Neural cell (in vitro differentiated cells): Measurements from ENCODE around the gene ZCCHC17. TPM values are rescaled to one million over a fixed set of nuclear protein-coding genes. Genes with fewer than 3 reads are reported as not detected.

Experiments
- H2AFZ ChIP-seq: fragments of 200-600, 300-800 bp; sonication (generic), shearing (Covaris generic); 2 replicates; pipeline ENCODE4 v1.6.0; 2014; ENCODE audit warnings: low read depth, mild to moderate bottlenecking, antibody characterized with exemption, low read length, moderate library complexity
- H3F3A ChIP-seq: fragments of 200-600 bp; shearing (Covaris generic); 2 replicates; pipeline ENCODE4 v1.6.1; 2016; ENCODE audit warnings: mild to moderate bottlenecking, moderate library complexity, mixed read lengths, antibody characterized with exemption, low read length; ENCODE audit not compliant: insufficient read depth, poor library complexity, severe bottlenecking
- H3K27ac ChIP-seq: fragments of 200-600, 300-800 bp; sonication (generic), shearing (Covaris generic); 2 replicates; pipeline ENCODE4 v1.5.1; 2014; ENCODE audit warnings: mild to moderate bottlenecking, low read length, moderate library complexity
- H3K27me3 ChIP-seq: fragments of 300-800, 200-600 bp; sonication (generic), shearing (Covaris generic); 2 replicates; pipeline ENCODE4 v1.6.0; 2014; ENCODE audit warnings: mild to moderate bottlenecking, low read depth, low read length, moderate library complexity; ENCODE audit not compliant: insufficient read depth
- H3K36me3 ChIP-seq: fragments of 300-800, 200-600 bp; sonication (generic), shearing (Covaris generic); 2 replicates; pipeline ENCODE4 v1.5.1; 2014; ENCODE audit warnings: mild to moderate bottlenecking, antibody characterized with exemption, low read length, moderate library complexity; ENCODE audit not compliant: insufficient read depth
- H3K4me2 ChIP-seq: fragments of 300-800, 200-600 bp; sonication (generic), shearing (Covaris generic); 2 replicates; pipeline ENCODE4 v1.6.0; 2014; ENCODE audit warnings: mild to moderate bottlenecking, low read length
- H3K4me3 ChIP-seq: fragments of 300-800, 200-600 bp; sonication (generic), shearing (Covaris generic); 2 replicates; pipeline ENCODE4 v1.5.1; 2014; ENCODE audit warnings: mild to moderate bottlenecking, low read length, moderate library complexity
- H3K79me2 ChIP-seq: fragments of 200-600 bp; shearing (Covaris generic); replicated peaks from 2 replicates; pipeline ENCODE4 v1.6.0; 2014; ENCODE audit warnings: mild to moderate bottlenecking, low read length, moderate library complexity; ENCODE audit not compliant: insufficient read depth
- H3K9ac ChIP-seq: fragments of 300-800, 200-600 bp; sonication (generic), shearing (Covaris generic); 2 replicates; pipeline ENCODE4 v1.6.1; 2016; ENCODE audit warnings: mild to moderate bottlenecking, low read length, mixed read lengths
- H3K9me2 ChIP-seq: fragments of 200-600 bp; shearing (Covaris generic); 2 replicates; pipeline ENCODE4 v1.6.1; 2016; ENCODE audit warnings: mild to moderate bottlenecking, low read length, mixed read lengths; ENCODE audit not compliant: insufficient read depth
- H3K9me3 ChIP-seq: fragments of 200-600, 300-800 bp; sonication (generic), shearing (Covaris generic); 2 replicates; pipeline ENCODE4 v1.6.1; 2016; ENCODE audit warnings: mild to moderate bottlenecking, mixed run types, low read length, moderate library complexity, mixed read lengths
- H4K20me1 ChIP-seq: fragments of 200-600 bp; shearing (Covaris generic); 2 replicates; pipeline ENCODE4 v1.6.1; 2016; ENCODE audit warnings: mild to moderate bottlenecking, mixed run types; ENCODE audit not compliant: insufficient read depth
- EP300 ChIP-seq: fragments of 450-650 bp; conservative IDR thresholded peaks from 2 replicates; pipeline ENCODE4 v1.6.1; 2014; ENCODE audit warnings: antibody characterized with exemption, mild to moderate bottlenecking, moderate library complexity; ENCODE audit not compliant: poor library complexity, severe bottlenecking
- EZH2 ChIP-seq: fragments of 200-600, 300-800 bp; shearing (Covaris generic), sonication (generic); IDR thresholded peaks from 2 replicates; pipeline ENCODE4 v1.6.1; 2014; ENCODE audit warnings: antibody characterized with exemption, low read length, borderline replicate concordance, mild to moderate bottlenecking; ENCODE audit not compliant: insufficient read depth, poor library complexity, severe bottlenecking
- MXI1 ChIP-seq: fragments of 450-650 bp; conservative IDR thresholded peaks from 2 replicates; pipeline ENCODE4 v1.6.1; 2014; ENCODE audit warnings: antibody characterized with exemption, mild to moderate bottlenecking; ENCODE audit not compliant: poor library complexity, severe bottlenecking
- POLR2AphosphoS5 ChIP-seq: IDR thresholded peaks from 2 replicates; pipeline ENCODE4 v1.6.1; 2012
- RAD21 ChIP-seq: fragments of 450-650 bp; conservative IDR thresholded peaks from 2 replicates; pipeline ENCODE4 v1.6.1; 2014; ENCODE audit warnings: antibody characterized with exemption, mild to moderate bottlenecking, moderate library complexity
- REST ChIP-seq: IDR thresholded peaks from 2 replicates; pipeline ENCODE4 v1.6.1; 2012; ENCODE audit warnings: borderline replicate concordance
- SMC3 ChIP-seq: fragments of 450-650 bp; conservative IDR thresholded peaks from 2 replicates; pipeline ENCODE4 v1.6.1; 2014; ENCODE audit warnings: antibody characterized with exemption, mild to moderate bottlenecking, moderate library complexity; ENCODE audit not compliant: poor library complexity
- TAF1 ChIP-seq: IDR thresholded peaks from 2 replicates; pipeline ENCODE4 v1.6.1; 2012; ENCODE audit warnings: low read depth
- polyA plus RNA-seq: library from polyadenylated mRNA; depleted of rRNA; stranded (reverse); fragments of >200 nt; gene quantifications from 2 replicates; pipeline ENCODE4 v1.2.3, GENCODE V29; 2014
- TF ChIP-seq, protein P1 (sequence below): fragments of 450-650 bp; IDR thresholded peaks from 2 replicates; pipeline ENCODE4 v1.5.1; 2014; ENCODE audit warnings: antibody characterized with exemption, mild to moderate bottlenecking, moderate library complexity; ENCODE audit not compliant: poor library complexity, severe bottlenecking

Gene ZCCHC17
- polyA plus RNA-seq, 1 donor from 2014 or later = 146 TPM

DNA sequence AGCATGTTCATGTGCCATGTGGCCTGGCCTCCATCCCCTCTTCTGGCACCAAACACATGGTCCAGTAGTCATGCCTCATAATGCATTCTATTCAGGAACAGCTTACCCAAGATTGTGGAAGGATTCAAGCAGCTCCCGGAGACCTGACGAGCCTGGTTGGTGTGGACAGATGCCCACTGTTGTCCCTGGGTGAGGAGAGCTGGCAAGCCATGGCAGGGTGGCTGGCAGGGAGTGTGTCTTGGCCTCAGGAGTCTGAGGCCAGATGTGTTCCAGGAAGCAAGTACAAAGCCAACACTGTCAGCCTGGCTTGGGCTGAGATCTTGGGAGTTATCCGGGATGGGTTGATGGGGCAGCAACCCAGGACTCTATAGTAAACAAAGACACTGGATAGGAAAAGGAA lies 83.3 kb downstream of the ZCCHC17 start:
- H3K9ac ChIP-seq = no peak overlapping the region
- H3K36me3 ChIP-seq = no peaks in the 10 kb centered on the region
- no peaks in the 10 kb centered on the region for H4K20me1 ChIP-seq
- no peak overlapping the region for H3K4me2 ChIP-seq
- H3K27ac ChIP-seq = no peak overlapping the region
- no peaks in the 10 kb centered on the region for H3K79me2 ChIP-seq
- no peaks in the 10 kb centered on the region for H3K9me3 ChIP-seq
- no peaks in the 10 kb centered on the region for H3K27me3 ChIP-seq
- no peak overlapping the region for H2AFZ ChIP-seq
- TF ChIP-seq EP300 (no peak), POLR2AphosphoS5 (no peak), RAD21 (no peak), EZH2 (no peak), TAF1 (no peak), MXI1 (no peak), SMC3 (no peak), REST (no peak)
- TF ChIP-seq, protein P1, sequence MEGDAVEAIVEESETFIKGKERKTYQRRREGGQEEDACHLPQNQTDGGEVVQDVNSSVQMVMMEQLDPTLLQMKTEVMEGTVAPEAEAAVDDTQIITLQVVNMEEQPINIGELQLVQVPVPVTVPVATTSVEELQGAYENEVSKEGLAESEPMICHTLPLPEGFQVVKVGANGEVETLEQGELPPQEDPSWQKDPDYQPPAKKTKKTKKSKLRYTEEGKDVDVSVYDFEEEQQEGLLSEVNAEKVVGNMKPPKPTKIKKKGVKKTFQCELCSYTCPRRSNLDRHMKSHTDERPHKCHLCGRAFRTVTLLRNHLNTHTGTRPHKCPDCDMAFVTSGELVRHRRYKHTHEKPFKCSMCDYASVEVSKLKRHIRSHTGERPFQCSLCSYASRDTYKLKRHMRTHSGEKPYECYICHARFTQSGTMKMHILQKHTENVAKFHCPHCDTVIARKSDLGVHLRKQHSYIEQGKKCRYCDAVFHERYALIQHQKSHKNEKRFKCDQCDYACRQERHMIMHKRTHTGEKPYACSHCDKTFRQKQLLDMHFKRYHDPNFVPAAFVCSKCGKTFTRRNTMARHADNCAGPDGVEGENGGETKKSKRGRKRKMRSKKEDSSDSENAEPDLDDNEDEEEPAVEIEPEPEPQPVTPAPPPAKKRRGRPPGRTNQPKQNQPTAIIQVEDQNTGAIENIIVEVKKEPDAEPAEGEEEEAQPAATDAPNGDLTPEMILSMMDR = no peak
- H3K4me3 ChIP-seq = no peak overlapping the region
- no peaks in the 10 kb centered on the region for H3F3A ChIP-seq
- no peaks in the 10 kb centered on the region for H3K9me2 ChIP-seq

DNA sequence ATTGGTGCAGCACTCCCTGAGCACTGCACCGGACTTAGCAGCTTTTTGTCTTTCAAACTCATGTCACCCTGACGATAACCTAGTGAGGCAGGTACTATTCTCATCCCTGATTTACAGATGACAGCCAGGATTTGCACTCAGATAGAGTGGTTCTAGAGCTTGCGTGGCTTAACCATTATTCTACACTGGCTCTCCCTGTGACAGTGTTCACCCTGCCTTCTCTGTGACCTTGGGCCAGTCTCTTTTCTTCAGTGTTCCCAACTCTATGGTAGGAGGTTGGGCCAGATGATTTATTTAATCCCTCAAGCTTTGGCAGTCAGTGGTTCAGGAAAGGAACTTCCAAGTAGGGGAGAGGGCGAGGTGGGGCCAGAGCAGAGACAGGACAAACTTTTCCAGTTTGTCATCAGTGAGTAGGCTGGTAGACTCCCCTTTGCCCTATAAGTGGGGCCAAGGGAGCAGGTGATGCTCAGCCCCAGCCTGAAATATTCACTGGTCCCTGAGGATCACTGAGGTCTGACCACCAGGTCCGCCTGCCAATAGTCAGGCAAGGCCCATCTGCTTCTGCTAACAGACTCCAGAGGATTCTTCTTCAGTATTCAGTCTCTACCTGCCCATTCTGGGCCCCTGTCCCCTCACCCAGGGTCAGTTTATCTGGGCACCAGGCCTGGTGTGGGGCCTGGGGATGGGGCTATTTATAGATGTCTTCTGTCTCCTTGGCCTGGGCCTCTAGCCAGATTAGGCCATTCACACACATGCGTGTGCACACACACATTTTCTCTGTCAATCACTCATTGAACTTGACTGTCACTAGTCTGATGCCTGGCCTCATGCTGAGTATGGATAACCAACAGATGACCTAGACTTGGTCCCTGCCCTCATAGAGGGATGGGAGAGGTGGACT lies 84.8 kb downstream of the ZCCHC17 start:
- TF ChIP-seq EZH2 = no peak
- no peak for TF ChIP-seq SMC3
- TF ChIP-seq, protein P1 = no peak
- TF ChIP-seq RAD21 = no peak
- no peak for TF ChIP-seq REST
- no peak for TF ChIP-seq MXI1
- TF ChIP-seq POLR2AphosphoS5 = no peak
- no peak for TF ChIP-seq TAF1
- Histone ChIP-seq H3K9ac (no peak overlapping the region), H3K9me2 (no peaks in the 10 kb centered on the region), H2AFZ (no peak overlapping the region), H3F3A (no peaks in the 10 kb centered on the region), H4K20me1 (no peaks in the 10 kb centered on the region), H3K4me2 (no peak overlapping the region), H3K36me3 (no peaks in the 10 kb centered on the region), H3K9me3 (no peaks in the 10 kb centered on the region), H3K27ac (no peak overlapping the region), H3K79me2 (no peaks in the 10 kb centered on the region), H3K4me3 (no peak overlapping the region), H3K27me3 (no peaks in the 10 kb centered on the region)
